ENCODE data around the gene DENND4B.
"Not testable (repeated sequence)": the region's sequence is repeated elsewhere in the genome, so short reads cannot be mapped to it uniquely, and the experiment has no call there.

DENND4B gene

DNA sequence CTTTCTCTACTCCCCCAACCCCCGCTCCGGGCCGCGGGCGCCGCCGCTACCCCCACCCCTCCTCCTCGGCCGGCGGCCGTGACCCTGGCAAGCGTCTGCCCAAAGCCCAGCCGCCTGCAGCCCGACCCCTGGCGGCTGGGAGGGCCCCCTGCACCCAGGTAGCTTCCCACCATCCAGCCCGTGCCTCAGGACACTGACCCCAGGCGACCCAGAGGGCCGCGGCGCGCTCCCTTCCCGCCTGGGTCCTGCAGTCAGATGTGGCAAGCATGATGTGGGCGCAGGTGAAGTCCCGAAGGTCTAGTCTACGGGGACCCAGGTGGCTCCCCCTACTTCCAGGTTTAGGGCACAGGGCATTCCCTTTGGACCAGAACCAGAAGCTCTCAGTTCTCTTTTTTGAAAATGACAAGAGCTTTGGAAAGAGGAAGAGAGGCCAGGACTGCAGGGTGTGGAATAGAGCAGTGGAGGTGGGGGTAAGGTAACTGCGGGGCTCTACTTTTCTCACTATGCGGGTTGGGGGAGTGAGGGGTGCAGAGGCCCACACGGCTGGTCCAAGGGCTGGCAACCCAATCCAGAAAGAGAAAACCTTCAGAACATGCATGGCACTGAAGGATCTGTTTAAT lies at the start of gene DENND4B:
DENND4B (minus strand) TSS at position 97 of the 620 bp plus-strand sequence. CDS start 2,344 bp downstream, outside the sequence.
- no peak for FAIRE-seq

DNA sequence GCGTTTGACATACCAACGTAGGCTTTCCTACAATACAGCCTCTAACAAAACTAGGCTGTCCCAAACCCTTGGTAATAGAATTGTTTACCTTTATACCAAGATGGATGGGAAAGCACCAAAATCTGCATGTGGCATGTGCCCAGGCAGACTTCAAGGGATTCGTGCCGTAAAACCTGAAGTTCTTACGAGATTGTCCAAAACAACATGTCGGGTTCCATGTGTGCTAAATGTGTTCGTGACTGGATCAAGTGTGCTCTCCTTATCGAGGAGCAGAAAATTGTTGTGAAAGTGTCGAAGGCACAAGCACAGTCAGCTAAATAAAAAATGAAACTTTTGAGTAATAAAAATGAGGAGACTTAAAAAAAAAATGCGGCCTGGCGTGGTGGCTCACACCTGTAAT lies 49.1 kb upstream of the DENND4B start:
- no peak for FAIRE-seq

DNA sequence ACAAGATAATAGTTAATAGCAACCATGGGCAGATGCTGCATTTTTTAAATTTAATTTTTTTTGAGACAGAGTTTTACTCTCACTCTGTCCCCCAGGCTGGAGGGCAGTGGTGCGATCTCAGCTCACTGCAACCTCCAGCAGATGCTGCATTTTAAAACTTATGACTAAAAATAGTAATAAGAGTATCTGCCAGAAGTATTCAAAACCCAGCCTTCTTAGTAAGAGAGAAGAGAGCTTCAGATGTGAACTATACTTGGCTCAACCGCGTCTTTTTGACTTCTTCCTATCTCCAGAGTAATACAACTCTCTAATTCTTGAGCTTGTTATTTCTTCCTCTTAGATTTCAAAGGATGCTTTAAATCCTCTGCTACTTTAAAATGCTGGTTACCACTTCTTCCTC lies 48.7 kb upstream of the DENND4B start:
- FAIRE-seq, result no peak

GRCh38 chr1:153991806-153992205 lies 45.3 kb upstream of the DENND4B start:
- no peak for FAIRE-seq

- FAIRE-seq, result no peak
These were observed 44.7 kb upstream of the DENND4B start for GRCh38 chr1:153991151-153991630.

DNA sequence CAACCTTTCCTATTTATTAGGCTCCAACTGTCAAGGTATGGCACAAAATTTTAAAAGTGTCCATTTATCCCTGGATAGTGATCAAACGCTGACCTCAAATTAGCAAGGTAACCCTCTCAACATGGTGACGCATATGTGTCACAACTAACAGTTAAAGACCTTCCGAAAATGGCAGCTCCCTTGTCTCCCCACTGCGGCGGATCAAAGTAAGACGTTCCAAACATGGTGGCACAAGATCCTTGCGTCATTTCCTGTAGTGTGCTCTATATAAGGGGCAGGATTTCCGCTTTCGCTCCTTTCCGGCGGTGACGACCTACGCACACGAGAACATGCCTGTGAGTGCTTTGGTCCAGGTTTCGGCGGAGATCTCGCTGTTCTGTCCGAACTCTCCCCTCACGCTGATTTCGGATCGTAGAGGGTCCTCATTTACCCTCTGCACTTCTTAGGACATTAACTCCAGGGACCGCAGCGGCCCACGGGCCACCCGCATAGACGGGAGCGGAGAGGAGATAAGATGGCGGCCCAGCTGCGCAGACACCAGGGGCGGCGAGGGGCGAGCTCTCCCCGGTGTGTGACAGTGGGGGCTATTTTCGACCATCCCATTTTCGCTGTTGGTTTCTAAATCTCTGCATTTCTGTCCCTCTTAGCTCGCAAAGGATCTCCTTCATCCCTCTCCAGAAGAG lies 44.1 kb upstream of the DENND4B start, which contains the start of gene RPS27:
RPS27 (plus strand) TSS at position 295 of the 683 bp plus-strand sequence; CDS start at position 330, 35 bp downstream.
- FAIRE-seq, result peak; percentile 97

- FAIRE-seq, result no peak
These were observed 41.1 kb upstream of the DENND4B start for GRCh38 chr1:153987621-153988020.

DNA sequence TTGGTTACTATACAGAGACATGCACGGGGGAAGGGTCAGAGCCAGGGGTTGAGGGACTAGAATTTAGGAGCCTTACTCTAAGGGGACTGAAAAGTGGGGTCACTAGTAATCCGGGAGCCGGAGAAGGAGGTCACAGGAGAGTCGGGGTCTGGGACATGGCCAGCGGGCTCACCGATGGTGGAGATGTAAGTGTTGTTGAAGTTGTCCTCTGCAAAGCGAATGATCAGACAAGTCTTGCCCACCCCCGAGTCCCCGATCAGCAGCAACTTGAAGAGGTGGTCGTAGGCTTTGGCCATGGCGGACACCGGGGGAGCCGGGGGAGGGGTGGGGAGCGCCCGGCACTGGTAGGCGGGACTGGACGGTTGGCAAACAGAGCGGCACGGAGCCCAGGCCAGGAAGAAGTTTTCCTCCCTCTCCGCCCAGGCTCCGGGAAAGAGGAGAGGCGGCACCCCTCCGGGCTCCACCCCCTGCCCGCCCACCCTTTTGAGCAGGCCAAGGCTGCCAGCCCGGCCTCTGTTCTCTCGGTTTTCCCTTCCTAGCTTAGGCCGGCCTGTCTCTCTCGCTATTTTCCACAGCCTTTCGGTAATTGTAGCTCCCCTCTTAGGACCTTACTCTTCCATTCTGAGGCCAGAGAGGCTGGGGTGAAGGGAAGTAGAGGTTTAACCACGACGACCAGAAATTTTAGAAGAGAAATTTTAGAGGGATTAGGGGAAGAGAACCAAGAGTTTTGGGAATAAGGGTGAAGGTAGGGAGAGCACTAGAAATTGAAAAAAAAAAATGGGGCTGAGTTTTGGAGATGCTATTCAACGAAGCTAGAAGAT lies 39.6 kb upstream of the DENND4B start, which contains the start of gene RAB13:
RAB13 (minus strand) TSS at position 399 of the 821 bp plus-strand sequence; CDS start at position 296, 103 bp downstream.
- FAIRE-seq, result no peak

DNA sequence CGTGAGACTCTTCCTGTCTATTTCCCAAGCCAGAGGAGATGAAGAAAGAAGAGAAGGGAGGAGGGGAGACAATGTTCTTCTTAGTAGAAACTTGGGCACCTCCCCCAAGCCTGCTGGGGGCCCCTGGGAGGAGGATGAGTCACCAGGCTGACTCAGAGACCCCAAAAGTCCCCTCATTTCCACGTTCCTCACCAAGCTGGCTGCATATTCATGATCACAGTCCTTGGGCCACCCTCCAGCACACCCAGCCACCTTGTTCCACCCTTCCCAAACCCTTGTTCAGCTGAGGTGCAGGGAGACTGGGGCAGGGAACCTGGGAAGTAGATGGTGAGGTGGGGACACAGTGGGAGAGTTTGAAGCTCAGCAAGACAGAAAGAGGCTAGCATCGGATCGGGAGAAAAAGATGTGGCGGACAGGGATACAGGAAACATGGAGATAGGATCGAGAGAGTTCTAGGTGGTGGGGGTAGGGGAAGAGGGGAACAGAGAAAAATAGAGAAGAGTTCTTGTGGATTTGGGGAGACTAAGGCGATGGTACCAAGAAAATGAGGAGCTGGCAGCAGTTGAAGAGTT lies 38.9 kb upstream of the DENND4B start:
- no peak for FAIRE-seq

DNA sequence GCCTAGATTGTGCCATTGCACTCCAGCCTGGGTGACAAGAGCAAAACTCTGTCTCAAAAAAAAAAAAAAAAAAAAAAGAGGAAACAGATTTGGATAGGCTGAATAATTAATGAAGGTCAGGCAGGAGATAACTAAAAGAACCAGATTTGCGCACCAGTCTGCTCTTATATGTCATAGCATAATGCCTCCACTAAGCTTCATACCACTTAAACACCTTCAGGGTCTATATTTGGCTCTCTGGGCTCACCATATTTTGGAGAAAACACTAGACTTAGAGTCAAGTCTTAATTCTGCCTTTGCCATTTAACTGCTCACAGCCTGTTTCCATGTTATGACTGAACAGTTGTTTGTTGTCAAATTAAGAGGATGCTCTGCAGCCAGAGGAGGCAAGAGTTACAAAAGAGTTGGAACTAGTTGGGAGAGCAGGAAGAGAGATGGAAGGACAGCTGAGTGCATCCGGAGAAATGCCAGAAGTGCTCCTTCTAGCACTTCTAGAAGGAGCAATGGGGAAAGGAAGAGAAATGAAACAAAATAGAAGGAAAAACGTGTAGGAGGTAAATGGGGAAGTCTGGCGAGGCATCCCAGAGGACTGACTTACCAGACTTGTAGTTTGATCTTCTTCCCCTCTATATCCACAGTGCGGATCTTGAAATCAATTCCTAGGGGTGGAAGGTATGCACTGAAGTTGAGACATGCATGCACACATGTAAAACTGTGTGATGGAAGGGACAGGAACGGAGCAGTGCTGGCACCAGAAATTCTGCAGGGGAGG lies 37.8 kb upstream of the DENND4B start:
- FAIRE-seq, result no peak

DNA sequence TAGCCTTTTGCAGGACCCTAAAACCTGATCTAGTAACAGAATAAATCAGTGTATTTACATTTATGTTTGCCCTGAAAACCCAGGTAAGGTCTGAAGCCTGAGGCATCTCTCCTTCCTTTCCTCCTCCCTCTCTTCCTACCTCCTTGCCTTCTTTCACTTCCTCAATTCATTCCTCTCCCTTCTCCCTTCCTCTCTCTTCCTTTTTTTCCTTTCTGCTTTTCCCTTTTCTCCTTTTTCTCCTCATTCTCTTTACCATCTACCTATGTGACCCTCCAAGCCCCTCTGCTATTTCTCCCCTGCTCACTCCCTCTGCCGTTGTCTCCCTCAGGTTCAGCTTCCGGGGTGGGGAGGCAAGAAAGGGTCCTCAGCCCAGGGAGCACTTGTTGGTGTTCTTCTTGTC lies 35.2 kb upstream of the DENND4B start:
- not testable (repeated sequence) for FAIRE-seq

- not testable (repeated sequence) for FAIRE-seq
These were observed 32.6 kb upstream of the DENND4B start for GRCh38 chr1:153979091-153979490.

DNA sequence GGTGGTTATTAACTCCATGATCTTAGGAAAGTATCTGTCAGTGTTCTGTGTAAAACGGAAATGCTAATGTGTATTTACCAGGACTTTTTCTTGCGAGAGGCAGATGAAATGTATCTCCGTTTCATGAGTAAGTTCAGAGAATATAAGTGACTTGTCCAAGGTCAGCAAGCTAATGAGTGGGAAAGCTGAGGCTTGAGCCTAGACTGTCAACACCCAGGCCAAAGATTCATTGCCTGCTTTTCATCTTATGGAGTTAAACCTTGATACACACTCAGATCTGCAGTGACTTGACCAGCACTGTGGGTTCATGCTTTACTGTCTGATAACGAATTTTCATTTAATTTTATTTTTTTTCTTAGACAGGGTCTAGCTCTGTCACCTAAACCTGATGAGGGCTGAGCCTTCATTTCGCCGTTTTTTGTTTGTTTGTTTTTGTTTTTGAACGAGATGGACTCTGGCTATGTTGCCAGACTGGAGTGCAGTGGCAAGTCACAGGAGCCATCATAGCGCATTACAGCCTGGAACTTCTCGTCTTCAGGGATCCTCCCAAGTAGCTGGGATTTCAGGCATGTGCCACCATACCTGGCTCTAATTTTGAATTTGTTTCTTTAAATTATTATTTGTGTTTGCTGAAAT lies 31.9 kb upstream of the DENND4B start:
- no peak for FAIRE-seq

GRCh38 chr1:153977250-153978240 lies 31.0 kb upstream of the DENND4B start, which contains the start of gene JTB:
JTB (minus strand) TSS chr1:153977674; CDS start chr1:153977252, 422 bp downstream.
- FAIRE-seq, result no peak

DNA sequence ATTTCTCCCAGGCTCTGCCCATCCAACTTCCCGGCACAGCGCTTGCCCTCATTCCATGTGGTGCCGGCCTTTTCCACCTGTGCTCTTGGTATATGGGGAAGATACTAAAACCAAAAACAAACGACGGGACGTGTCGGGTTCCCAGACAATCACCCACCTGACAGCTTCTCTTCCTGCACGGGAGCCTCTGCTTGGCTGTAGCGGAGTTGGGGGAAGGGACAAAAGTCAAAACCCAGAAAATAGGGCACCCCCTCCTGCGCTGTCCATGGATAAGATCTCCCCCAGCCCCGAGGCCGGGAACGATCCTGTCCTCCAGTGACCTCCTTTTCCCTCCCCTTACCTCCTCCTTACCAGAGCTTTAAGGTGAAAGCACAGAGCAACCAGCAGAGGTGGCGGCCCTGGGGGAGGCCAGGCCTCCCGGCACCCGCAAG lies 30.3 kb upstream of the DENND4B start:
- no peak for FAIRE-seq

- no peak for FAIRE-seq
These were observed 27.0 kb upstream of the DENND4B start for GRCh38 chr1:153973525-153973924.

DNA sequence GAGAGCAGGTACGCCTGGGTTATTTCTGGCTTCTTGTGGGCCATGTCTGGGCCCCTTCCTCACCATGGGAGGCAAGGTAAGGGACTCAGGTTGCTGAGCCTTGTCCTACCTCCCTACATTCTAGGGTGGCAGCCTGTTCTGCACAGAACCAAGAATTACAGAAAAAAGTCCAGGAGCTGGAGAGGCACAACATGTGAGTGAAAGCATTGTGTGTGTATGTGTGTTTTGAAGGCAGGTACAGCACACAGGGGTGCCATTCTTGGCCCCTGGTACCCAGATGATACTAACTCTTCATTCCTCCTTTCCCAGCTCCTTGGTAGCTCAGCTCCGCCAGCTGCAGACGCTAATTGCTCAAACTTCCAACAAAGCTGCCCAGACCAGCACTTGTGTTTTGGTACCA lies 26.6 kb upstream of the DENND4B start:
- FAIRE-seq, result no peak

GRCh38 chr1:153970346-153970745 lies 23.8 kb upstream of the DENND4B start:
- no peak for FAIRE-seq

DNA sequence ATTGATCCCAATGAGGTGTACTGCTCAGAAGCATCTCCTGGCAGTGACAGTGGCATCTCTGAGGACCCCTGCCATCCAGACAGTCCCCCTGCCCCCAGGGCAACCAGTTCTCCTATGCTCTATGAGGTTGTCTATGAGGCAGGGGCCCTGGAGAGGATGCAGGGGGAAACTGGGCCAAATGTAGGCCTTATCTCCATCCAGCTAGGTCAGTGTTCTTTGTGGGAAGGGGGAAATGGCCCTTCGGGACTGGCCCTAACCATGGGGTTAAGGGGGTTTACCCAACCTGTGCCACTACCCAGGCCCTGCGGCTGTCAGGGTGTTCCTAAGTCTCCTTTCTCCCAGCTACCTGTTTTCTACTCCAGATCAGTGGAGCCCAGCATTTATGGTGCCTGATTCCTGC lies 22.5 kb upstream of the DENND4B start:
- FAIRE-seq, result no peak

DNA sequence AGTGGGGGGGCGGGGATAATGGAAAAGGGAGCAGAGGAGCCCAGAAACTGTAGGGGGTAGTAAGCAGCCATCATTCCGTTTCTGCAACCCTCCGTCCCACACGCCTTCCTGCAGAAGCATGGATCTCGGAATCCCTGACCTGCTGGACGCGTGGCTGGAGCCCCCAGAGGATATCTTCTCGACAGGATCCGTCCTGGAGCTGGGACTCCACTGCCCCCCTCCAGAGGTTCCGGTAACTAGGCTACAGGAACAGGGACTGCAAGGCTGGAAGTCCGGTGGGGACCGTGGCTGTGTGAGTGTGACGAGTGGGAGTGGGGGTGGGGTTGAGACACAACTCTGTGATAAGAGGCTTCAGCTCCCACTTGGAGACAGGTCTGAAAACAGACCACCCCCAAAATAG lies 21.9 kb upstream of the DENND4B start:
- FAIRE-seq, result no peak
